Right ventricle myocardium inferior (tissue), 1 donor: ENCODE data around the gene PSMD13. TPM values are rescaled to one million over a fixed set of nuclear protein-coding genes. Genes with fewer than 3 reads are reported as not detected.
A peak's percentile ranks its signal among the peaks of the same experiment; 100 is the strongest.

Experiments
- ATAC-seq: fragments of 200-7000 bp; cut with Tn5 transposase; one replicate; pipeline ENCODE4 v1.9.1; 2020; ENCODE audit warnings: mild to moderate bottlenecking, moderate library complexity
- DNase-seq: peaks from one replicate; pipeline ENCODE4 v3.0.0; 2021; ENCODE audit errors: missing footprints
- intact Hi-C: fragments of 100-400 bp; cut with DNase I; formaldehyde crosslinking; loops from one replicate; pipeline ENCODE4 v1.11.0; 2022
- total RNA-seq: library from RNA; stranded (reverse); fragmentation: NEBNext Ultra II Directional; extraction: Animal tissue kit (Norgen Biotek cat#: 25700); gene quantifications from one replicate; pipeline ENCODE4 v1.2.1, GENCODE V29; 2021
- donor health status: DM: no; HTN: yes; CAD: no; lungs with severe emphysema.

Gene PSMD13
- total RNA-seq, 1 donor from 2014 or later = 91.7 TPM

- ATAC-seq = no peak
- intact Hi-C loops = no loop called here
- no peak for DNase-seq
These were observed 33.5 kb upstream of the PSMD13 start for GRCh38 chr11:203056-203944.

GRCh38 chr11:203945-204586 is 32.7 kb upstream of the PSMD13 start:
- DNase-seq (no peak), ATAC-seq (no peak)
- intact Hi-C loops = no loop called here

GRCh38 chr11:204587-205109 is 32.1 kb upstream of the PSMD13 start:
- ATAC-seq (no peak), DNase-seq (no peak)
- intact Hi-C loops = no loop called here

- DNase-seq = no peak
- intact Hi-C loops = no loop called here
- ATAC-seq = no peak
These were observed 31.4 kb upstream of the PSMD13 start for GRCh38 chr11:205221-206001.

GRCh38 chr11:206002-206384 is 30.8 kb upstream of the PSMD13 start:
- no peak for DNase-seq
- ATAC-seq = no peak
- intact Hi-C loops = no loop called here

- no peak for DNase-seq
- intact Hi-C loops = loop anchor here (1.0 kb wide), 1 partner anchor 30 kb away; the partner anchor contains the start of genes PSMD13 and SIRT3
- ATAC-seq = no peak
These were observed 30.1 kb upstream of the PSMD13 start for GRCh38 chr11:206526-207207.

GRCh38 chr11:207208-207862 is 29.4 kb upstream of the PSMD13 start, which contains the start of the genes BET1L and RIC8A:
Gene BET1L, minus strand, starts transcription at chr11:207399. Its CDS starts 78 bp downstream, at chr11:207321.
Gene RIC8A, plus strand, starts transcription at chr11:207708. Its CDS starts 1,147 bp downstream, at chr11:208855.
- ATAC-seq (peak; percentile 92), DNase-seq (peak; percentile 98)
- intact Hi-C loops = loop anchor here (1.0 kb wide), 1 partner anchor 29 kb away; the partner anchor contains the start of genes PSMD13 and SIRT3

- DNase-seq (no peak), ATAC-seq (no peak)
- intact Hi-C loops = loop anchor here (1.0 kb wide), 2 partner anchors 25 to 28 kb away; partner anchors contain the start of genes PSMD13 and SIRT3
These were observed 29.0 kb upstream of the PSMD13 start for GRCh38 chr11:207863-208180.

GRCh38 chr11:208181-208916 is 28.4 kb upstream of the PSMD13 start:
- ATAC-seq (peak; percentile 78), DNase-seq (peak; percentile 93)
- intact Hi-C loops = loop anchor here (1.0 kb wide), 1 partner anchor 25 kb away; no protein-coding TSS in a partner anchor

- no peak for DNase-seq
These were observed 27.9 kb upstream of the PSMD13 start for GRCh38 chr11:208917-209260.

GRCh38 chr11:209275-210121 is 27.3 kb upstream of the PSMD13 start:
- intact Hi-C loops = no loop called here
- no peak for ATAC-seq
- DNase-seq = no peak

More at GRCh38 chr11:208917-209260, 27.9 kb upstream of the PSMD13 start:
- peak; percentile 0 for ATAC-seq
- intact Hi-C loops = loop anchor here (1.0 kb wide), 1 partner anchor 24 kb away; no protein-coding TSS in a partner anchor

- intact Hi-C loops = no loop called here
- ATAC-seq (no peak), DNase-seq (no peak)
These were observed 26.5 kb upstream of the PSMD13 start for GRCh38 chr11:210122-210802.

GRCh38 chr11:210803-211180 is 26.0 kb upstream of the PSMD13 start:
- intact Hi-C loops = no loop called here
- DNase-seq = no peak
- ATAC-seq = no peak

- DNase-seq (no peak), ATAC-seq (no peak)
- intact Hi-C loops = no loop called here
These were observed 25.5 kb upstream of the PSMD13 start for GRCh38 chr11:211295-211694.

- DNase-seq = no peak
- intact Hi-C loops = no loop called here
- ATAC-seq = no peak
These were observed 25.0 kb upstream of the PSMD13 start for GRCh38 chr11:211741-212140.
